GM19452 (cell line): ENCODE results near the gene AVPR1A.
"Not testable (repeated sequence)": the region's sequence is repeated elsewhere in the genome, so short reads cannot be mapped to it uniquely, and the experiment has no call there.

Source experiments
- ATAC-seq: cut with Tn5 transposase; IDR thresholded peaks from one replicate; pipeline ENCODE4 v1.9.1; 2021; ENCODE audit not compliant: unreplicated experiment

Gene AVPR1A

GRCh38 chr12:63150713-63151622 is at the start of gene AVPR1A:
AVPR1A (minus strand) TSS chr12:63151201; CDS start chr12:63150836, 365 bp downstream.
- ATAC-seq = no peak

- no peak for ATAC-seq
Measured at GRCh38 chr12:63196168-63196567, 45.2 kb upstream of the AVPR1A start.

DNA sequence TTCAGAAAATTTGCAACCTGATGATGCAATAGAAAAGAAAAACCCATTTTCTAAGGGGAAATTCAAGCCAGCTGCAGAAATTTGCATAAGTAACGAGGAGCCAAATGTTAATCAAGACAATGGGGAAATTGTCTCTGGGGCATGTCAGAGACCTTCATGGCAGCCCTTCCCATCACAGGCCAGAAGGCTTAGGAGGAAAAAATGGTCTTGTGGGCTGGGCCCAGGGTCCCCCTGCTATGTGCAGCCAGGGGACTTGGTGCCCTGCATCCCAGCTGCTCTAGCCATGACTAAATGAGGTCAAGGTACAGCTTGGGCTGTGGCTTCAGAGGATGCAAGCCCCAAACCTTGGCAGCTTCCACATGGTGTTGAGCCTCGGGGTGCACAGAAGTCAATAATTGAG is 28.2 kb upstream of the AVPR1A start:
- no peak for ATAC-seq

- no peak for ATAC-seq
Measured at GRCh38 chr12:63170321-63170720, 19.3 kb upstream of the AVPR1A start.

GRCh38 chr12:63167741-63168140 is 16.7 kb upstream of the AVPR1A start:
- ATAC-seq = not testable (repeated sequence)

DNA sequence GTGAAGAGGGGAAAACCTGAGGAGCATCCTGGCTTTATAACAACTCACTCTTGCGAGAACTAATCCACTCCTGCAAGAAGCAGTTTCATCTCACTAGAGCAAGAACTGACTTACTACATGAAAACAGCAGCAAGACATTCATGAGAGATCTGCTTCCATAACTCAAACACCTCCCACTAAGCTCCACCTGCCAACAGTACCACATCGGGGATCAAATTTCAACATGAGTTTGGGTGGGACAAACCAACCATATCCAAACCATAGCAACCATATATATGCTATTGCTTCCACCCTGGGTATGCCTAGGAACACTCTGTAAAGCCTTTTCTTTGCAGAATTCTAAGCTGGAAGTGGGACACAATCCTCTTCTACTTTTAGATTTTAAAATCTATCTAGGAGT is 13.9 kb upstream of the AVPR1A start:
- ATAC-seq = no peak

GRCh38 chr12:63163541-63163940 is 12.5 kb upstream of the AVPR1A start:
- no peak for ATAC-seq

GRCh38 chr12:63155375-63155774 is 4.4 kb upstream of the AVPR1A start:
- no peak for ATAC-seq

DNA sequence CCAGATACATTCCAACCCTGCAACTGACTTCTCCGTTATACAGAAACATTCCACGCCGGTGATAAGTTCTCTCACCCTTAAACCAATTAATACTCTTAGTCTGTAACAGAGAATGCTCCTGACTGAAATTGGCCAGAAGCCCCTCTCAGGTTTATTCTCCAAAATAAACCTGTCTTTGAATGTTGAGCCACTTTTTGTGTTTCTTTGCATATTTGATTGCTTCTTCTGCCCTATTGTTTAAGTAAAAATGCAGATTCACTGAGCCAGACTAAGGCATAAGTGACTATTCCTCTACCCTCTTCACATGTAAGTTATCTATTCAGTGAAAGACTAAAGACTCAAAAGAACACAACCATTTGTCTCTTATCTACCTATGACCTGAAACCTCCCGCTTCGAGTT is 3.6 kb upstream of the AVPR1A start:
- no peak for ATAC-seq

DNA sequence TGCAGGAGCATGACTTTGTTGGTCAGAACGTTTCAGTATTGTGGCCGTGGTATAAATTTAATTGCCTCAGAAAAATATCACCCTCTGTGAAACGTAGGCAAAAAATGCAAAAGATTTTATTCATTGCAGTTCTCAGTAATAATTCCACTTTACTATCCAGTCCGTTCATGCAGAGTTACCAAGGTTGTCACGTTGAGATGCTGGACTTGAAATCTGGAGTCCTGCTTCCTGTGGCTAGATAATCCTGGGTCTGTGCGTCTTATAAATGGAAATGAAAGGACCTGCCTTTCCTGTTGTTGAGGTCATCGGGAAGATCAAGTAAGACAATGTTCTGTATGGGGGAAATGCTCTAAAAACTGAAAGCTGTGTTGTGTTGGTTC is 1.3 kb upstream of the AVPR1A start:
- ATAC-seq = no peak

GRCh38 chr12:63151623-63152320 is 771 bp upstream of the AVPR1A start:
- peak; percentile 63 for ATAC-seq

- no peak for ATAC-seq
Measured at GRCh38 chr12:63149909-63150712, 890 bp downstream of the AVPR1A start.

DNA sequence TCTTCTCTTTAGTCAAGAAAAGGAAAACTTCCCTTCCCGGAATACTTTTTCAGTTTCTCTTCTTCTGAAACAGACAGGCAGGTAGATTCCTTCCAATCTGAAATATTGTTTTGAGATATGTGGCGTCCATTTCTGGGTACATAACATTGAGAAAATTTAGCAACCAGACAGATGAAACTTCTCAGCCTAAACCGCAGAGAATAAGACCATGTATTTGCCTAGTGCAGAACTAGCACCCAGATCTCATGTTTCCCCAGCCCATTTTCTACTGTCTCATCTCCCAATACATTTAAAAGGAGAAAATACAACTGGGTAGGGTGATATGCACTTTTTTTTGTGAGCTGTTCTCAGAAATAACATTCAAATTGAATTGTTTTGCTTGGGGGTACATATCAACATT is 6.4 kb downstream of the AVPR1A start:
- ATAC-seq = no peak

GRCh38 chr12:63138488-63138887 is 12.5 kb downstream of the AVPR1A start:
- ATAC-seq = no peak

DNA sequence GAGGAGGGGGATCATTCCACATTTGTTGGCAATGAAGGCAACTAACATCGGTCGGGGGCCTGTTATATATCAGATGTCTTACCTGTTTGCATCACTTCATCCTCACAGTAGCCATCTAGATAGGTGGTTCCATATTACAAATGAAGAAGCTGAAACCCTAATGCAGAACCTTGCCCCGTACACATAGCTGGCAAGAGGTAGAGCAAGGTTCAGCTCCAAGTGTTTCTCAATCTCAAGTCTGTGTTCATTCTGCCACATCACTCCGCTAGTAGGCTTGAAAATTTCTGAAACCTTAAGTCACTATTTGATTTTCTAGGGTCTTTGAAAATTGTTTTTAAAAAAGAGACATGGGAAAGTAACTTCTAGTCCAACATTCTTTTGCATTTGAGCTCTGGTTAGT is 17.0 kb downstream of the AVPR1A start:
- ATAC-seq = no peak

GRCh38 chr12:63132201-63132600 is 18.8 kb downstream of the AVPR1A start:
- ATAC-seq = no peak

DNA sequence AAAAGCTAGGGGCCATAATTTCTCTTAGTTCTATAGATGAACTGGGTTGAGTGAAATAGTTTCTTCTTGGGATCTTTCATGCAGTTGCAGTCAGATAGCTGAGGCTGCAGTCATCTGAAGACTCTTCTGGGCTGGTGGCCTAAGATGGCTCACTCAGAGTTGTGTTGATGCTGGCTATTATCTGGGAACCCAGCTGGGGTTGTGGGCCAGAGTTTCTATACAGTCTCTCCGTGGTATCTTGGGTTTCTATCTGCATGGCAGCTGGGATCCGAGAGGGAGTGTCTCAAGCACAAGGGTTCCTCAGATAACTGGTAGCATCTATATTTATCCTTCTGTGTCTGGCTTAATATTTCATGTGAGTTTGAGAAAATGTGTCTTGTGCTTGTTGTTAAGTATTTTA is 21.1 kb downstream of the AVPR1A start:
- ATAC-seq = no peak

DNA sequence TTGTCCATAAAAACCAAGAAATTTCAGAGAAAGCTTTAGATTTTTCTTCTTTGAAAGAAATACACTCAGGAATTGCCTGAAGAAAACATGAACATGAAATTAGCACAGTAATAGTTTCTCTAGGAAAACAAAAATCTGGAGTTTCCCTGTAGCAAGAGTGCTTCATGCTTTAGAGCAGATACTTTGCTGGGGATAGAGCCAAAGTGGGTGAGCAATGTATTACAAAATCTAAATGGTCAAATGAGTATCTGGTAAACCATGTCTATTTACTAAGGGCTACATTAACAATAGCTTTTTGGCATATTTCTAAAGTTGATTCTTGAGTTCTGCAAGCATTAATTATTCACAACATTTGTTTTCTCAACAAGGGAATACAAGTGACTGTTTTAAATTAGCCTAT is 26.2 kb downstream of the AVPR1A start:
- ATAC-seq = no peak

DNA sequence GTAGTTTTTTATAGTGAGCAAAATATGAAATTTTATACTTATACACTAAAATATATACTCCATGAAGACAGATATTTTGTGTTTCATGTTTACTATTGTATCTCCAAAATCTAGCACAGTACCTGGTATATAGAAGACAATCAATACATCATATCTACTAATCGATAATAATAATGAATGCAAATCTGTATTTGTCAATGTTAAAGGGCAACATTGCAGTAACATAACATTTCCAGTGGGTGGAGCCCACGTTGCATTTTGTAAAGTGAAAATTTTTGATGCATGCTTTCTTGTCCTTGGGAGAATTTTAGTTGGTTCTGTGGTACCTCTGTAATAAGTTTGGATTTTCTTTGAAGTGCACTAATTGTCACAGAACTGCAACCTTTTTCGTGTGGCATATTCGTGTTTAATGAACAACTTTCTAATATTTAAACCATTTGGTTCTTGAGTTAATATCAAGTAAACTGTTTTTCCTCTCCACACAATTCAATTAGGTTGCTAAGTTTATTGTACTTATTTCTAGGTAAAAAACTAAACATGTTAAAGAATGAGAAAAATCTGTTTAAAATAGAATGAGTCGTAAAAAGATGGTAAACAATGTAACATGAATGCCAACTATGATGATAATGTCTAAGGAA is 47.4 kb downstream of the AVPR1A start:
- ATAC-seq = no peak

DNA sequence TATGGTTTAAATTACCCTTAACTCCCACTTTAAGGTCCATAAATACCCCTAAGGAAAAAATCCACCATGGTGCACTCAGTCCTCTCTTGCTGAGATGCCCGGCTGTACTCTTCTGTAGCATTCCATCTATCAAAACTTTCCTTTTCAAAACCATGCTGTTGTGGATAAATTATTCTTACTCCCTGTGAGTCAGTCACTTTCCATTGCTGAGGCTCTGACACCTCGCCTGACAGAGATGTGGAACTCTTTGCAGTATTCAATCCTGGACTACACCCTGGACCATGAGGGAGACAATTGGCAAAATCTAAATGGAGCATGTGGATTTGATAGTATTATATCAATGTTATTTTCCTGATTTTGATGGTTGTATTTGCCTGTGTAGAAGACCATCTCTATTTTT is 49.1 kb downstream of the AVPR1A start:
- no peak for ATAC-seq

DNA sequence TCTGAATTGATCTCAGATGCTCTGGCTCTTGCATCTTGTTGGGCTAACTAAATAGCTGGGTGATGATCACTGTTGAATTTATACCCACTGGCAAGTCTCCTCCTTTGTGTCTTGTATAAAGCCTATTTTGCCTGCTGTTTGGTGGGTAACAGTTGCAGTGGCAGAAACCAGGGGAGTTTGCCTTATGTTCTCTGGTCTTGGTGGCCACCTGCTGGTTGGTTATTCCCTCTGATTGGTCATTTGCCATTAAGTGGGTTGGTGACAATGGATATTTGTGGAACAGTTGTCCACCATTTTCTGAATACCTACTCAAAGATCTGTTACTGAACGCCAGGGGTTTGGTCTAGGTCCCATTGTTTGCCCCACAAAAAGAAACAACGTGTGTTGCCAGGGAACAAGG is 52.1 kb downstream of the AVPR1A start:
- no peak for ATAC-seq
